Measurements from ENCODE around the gene AHCTF1. TPM values are rescaled to one million over a fixed set of nuclear protein-coding genes. Genes with fewer than 3 reads are reported as not detected.

The AHCTF1 gene
- total and polyA plus RNA-seq, 4 donors, result 4.2 to 17.5 (median 10.6) TPM

DNA sequence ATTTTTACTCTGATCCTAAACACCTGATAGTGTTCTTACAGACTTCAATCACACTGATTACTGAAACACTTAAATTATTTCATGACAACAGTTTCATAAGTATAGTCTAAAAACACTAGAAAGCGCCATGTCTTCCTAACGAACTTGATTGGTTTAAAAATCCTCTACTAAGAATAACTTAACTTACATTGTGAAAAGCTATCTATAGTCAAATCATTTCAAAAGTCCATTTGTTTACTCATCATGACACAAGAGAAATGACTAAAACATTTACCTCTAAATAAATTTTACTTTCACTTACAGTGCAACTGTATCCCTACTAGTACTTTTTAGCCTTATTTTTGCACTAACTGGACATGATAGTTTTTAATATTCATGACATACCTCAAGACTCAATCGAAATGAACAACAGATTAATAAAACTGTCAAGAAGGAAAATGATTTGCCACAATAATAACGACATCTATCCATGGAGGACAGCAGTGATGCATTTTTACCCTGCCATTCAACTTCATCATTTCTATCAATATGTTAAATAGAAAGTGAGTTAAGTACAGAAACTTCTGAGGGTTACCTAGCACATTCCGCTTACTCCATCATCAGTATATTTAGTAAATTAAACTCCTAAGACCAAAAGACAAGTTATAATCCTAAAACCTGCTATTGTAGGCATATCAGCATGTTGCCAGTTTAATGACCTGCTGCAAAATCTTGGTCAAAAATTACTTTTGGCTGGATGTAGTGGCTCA lies 38.4 kb downstream of the AHCTF1 start:
- Histone ChIP-seq H3K4me3 (ENCODE audit: low read depth in 1 of 3, low read length in 3 of 3) (no peak overlapping the region), H3K27ac (ENCODE audit: low read depth in 1 of 2, low read length in 2 of 2) (no peak overlapping the region), H3K36me3 (ENCODE audit: control insufficient read depth in 4 of 4, insufficient read depth in 3 of 4, low read depth in 1 of 4, low read length in 3 of 4) (peaks cover 4 to 68% (median 50%) of the 10 kb centered on the region in 4 donors), H3K27me3 (ENCODE audit: control insufficient read depth in 4 of 4, insufficient read depth in 4 of 4, low read length in 3 of 4) (no peaks in the 10 kb centered on the region), H3K4me1 (ENCODE audit: control insufficient read depth in 4 of 4, insufficient read depth in 4 of 4, low read length in 3 of 4) (no peaks in the 10 kb centered on the region), H3K9ac (ENCODE audit: low read depth in 1 of 2, low read length in 2 of 2) (no peak overlapping the region), H3K9me3 (ENCODE audit: control insufficient read depth in 4 of 4, low read length in 3 of 4) (no peaks in the 10 kb centered on the region)
- 92% methylated on average over 5 of the region's 5 CpGs for WGBS
- TF ChIP-seq MAX (IDR thresholded peaks at IDR 0.05) (no peak), SP1 (IDR thresholded peaks at IDR 0.05) (no peak), FOXA2 (IDR thresholded peaks at IDR 0.05) (no peak), ATF3 (IDR thresholded peaks at IDR 0.05) (no peak), NR2F2 (IDR thresholded peaks at IDR 0.05) (no peak), EGR1 (IDR thresholded peaks at IDR 0.05; ENCODE audit: low read depth in 2 of 2) (no peak), JUND (IDR thresholded peaks at IDR 0.05) (no peak), RAD21 (IDR thresholded peaks at IDR 0.05) (no peak), FOXA1 (IDR thresholded peaks at IDR 0.05) (no peak), YY1 (IDR thresholded peaks at IDR 0.05) (no peak), HNF4A (conservative IDR thresholded peaks at IDR 0.05) (no peak), GABPA (IDR thresholded peaks at IDR 0.05 in 1 of 2, conservative IDR thresholded peaks at IDR 0.05 in 1 of 2) (no peak), TAF1 (conservative IDR thresholded peaks at IDR 0.05) (no peak), RXRA (IDR thresholded peaks at IDR 0.05) (no peak), HNF4G (IDR thresholded peaks at IDR 0.05) (no peak)
- TF ChIP-seq, protein P1, sequence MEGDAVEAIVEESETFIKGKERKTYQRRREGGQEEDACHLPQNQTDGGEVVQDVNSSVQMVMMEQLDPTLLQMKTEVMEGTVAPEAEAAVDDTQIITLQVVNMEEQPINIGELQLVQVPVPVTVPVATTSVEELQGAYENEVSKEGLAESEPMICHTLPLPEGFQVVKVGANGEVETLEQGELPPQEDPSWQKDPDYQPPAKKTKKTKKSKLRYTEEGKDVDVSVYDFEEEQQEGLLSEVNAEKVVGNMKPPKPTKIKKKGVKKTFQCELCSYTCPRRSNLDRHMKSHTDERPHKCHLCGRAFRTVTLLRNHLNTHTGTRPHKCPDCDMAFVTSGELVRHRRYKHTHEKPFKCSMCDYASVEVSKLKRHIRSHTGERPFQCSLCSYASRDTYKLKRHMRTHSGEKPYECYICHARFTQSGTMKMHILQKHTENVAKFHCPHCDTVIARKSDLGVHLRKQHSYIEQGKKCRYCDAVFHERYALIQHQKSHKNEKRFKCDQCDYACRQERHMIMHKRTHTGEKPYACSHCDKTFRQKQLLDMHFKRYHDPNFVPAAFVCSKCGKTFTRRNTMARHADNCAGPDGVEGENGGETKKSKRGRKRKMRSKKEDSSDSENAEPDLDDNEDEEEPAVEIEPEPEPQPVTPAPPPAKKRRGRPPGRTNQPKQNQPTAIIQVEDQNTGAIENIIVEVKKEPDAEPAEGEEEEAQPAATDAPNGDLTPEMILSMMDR (IDR thresholded peaks at IDR 0.05; ENCODE audit: low read depth, low read length, missing input control), result no peak
- TF ChIP-seq, protein P2, sequence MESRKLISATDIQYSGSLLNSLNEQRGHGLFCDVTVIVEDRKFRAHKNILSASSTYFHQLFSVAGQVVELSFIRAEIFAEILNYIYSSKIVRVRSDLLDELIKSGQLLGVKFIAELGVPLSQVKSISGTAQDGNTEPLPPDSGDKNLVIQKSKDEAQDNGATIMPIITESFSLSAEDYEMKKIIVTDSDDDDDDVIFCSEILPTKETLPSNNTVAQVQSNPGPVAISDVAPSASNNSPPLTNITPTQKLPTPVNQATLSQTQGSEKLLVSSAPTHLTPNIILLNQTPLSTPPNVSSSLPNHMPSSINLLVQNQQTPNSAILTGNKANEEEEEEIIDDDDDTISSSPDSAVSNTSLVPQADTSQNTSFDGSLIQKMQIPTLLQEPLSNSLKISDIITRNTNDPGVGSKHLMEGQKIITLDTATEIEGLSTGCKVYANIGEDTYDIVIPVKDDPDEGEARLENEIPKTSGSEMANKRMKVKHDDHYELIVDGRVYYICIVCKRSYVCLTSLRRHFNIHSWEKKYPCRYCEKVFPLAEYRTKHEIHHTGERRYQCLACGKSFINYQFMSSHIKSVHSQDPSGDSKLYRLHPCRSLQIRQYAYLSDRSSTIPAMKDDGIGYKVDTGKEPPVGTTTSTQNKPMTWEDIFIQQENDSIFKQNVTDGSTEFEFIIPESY (IDR thresholded peaks at IDR 0.05), result no peak
- TF ChIP-seq, protein P3, sequence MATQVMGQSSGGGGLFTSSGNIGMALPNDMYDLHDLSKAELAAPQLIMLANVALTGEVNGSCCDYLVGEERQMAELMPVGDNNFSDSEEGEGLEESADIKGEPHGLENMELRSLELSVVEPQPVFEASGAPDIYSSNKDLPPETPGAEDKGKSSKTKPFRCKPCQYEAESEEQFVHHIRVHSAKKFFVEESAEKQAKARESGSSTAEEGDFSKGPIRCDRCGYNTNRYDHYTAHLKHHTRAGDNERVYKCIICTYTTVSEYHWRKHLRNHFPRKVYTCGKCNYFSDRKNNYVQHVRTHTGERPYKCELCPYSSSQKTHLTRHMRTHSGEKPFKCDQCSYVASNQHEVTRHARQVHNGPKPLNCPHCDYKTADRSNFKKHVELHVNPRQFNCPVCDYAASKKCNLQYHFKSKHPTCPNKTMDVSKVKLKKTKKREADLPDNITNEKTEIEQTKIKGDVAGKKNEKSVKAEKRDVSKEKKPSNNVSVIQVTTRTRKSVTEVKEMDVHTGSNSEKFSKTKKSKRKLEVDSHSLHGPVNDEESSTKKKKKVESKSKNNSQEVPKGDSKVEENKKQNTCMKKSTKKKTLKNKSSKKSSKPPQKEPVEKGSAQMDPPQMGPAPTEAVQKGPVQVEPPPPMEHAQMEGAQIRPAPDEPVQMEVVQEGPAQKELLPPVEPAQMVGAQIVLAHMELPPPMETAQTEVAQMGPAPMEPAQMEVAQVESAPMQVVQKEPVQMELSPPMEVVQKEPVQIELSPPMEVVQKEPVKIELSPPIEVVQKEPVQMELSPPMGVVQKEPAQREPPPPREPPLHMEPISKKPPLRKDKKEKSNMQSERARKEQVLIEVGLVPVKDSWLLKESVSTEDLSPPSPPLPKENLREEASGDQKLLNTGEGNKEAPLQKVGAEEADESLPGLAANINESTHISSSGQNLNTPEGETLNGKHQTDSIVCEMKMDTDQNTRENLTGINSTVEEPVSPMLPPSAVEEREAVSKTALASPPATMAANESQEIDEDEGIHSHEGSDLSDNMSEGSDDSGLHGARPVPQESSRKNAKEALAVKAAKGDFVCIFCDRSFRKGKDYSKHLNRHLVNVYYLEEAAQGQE (IDR thresholded peaks at IDR 0.05), result no peak
- DNase-seq (ENCODE audit: low spot score), result no peak
